ENCODE results near the gene AQP12B. TPM values are rescaled to one million over a fixed set of nuclear protein-coding genes. Genes with fewer than 3 reads are reported as not detected.

AQP12B gene
- total RNA-seq, 1 experiment from 2014 or later, result not detected

GRCh38 chr2:240726876-240727275 lies 44.2 kb upstream of the AQP12B start:
- Mint-ChIP-seq H3K4me1 (ENCODE audit: low read depth, unreplicated experiment) (no peaks in the 10 kb centered on the region), H3K9me3 (ENCODE audit: low read depth, unreplicated experiment) (no peaks in the 10 kb centered on the region), H3K36me3 (ENCODE audit: insufficient read depth, unreplicated experiment) (peaks cover 74% of the 10 kb centered on the region), H3K27ac (ENCODE audit: unreplicated experiment) (no peak overlapping the region), H3K27me3 (ENCODE audit: unreplicated experiment) (no peaks in the 10 kb centered on the region), H3K4me3 (ENCODE audit: low read depth, unreplicated experiment) (no peak overlapping the region)
- BruUV-seq (replicated peaks), result no TSS peak
- CTCF ChIA-PET, result no interaction called here
- intact Hi-C loops (cut with micrococcal nuclease; ENCODE audit: unreplicated experiment), result no loop called here
- no peak for TF ChIP-seq CTCF (IDR thresholded peaks at IDR 0.05; ENCODE audit: unreplicated experiment)
- DNase-seq, result no peak

- intact Hi-C loops (cut with micrococcal nuclease; ENCODE audit: unreplicated experiment), result no loop called here
- Mint-ChIP-seq H3K9me3 (ENCODE audit: low read depth, unreplicated experiment) (no peaks in the 10 kb centered on the region), H3K4me1 (ENCODE audit: low read depth, unreplicated experiment) (no peaks in the 10 kb centered on the region), H3K27ac (ENCODE audit: unreplicated experiment) (no peak overlapping the region), H3K36me3 (ENCODE audit: insufficient read depth, unreplicated experiment) (peaks cover 84% of the 10 kb centered on the region), H3K27me3 (ENCODE audit: unreplicated experiment) (no peaks in the 10 kb centered on the region), H3K4me3 (ENCODE audit: low read depth, unreplicated experiment) (no peak overlapping the region)
- DNase-seq, result no peak
- CTCF ChIA-PET, result no interaction called here
- no TSS peak for BruUV-seq (replicated peaks)
- no peak for TF ChIP-seq CTCF (IDR thresholded peaks at IDR 0.05; ENCODE audit: unreplicated experiment)
Observed at GRCh38 chr2:240725671-240726070, 43.0 kb upstream of the AQP12B start.

GRCh38 chr2:240725266-240725665 lies 42.6 kb upstream of the AQP12B start:
- intact Hi-C loops (cut with micrococcal nuclease; ENCODE audit: unreplicated experiment), result no loop called here
- BruUV-seq (replicated peaks), result no TSS peak

GRCh38 chr2:240724431-240724830 lies 41.7 kb upstream of the AQP12B start:
- intact Hi-C loops (cut with micrococcal nuclease; ENCODE audit: unreplicated experiment), result no loop called here
- CTCF ChIA-PET, result no interaction called here
- no TSS peak for BruUV-seq (replicated peaks)
- TF ChIP-seq CTCF (IDR thresholded peaks at IDR 0.05; ENCODE audit: unreplicated experiment), result no peak
- H3K4me1 Mint-ChIP-seq (ENCODE audit: low read depth, unreplicated experiment), result no peaks in the 10 kb centered on the region
- H3K36me3 Mint-ChIP-seq (ENCODE audit: insufficient read depth, unreplicated experiment), result peaks cover 82% of the 10 kb centered on the region
- no peaks in the 10 kb centered on the region for H3K27me3 Mint-ChIP-seq (ENCODE audit: unreplicated experiment)
- H3K9me3 Mint-ChIP-seq (ENCODE audit: low read depth, unreplicated experiment), result no peaks in the 10 kb centered on the region
- H3K27ac Mint-ChIP-seq (ENCODE audit: unreplicated experiment), result no peak overlapping the region
- DNase-seq, result no peak
- no peak overlapping the region for H3K4me3 Mint-ChIP-seq (ENCODE audit: low read depth, unreplicated experiment)

More at GRCh38 chr2:240725266-240725665, 42.6 kb upstream of the AQP12B start:
- CTCF ChIA-PET, result no interaction called here
- Mint-ChIP-seq H3K9me3 (ENCODE audit: low read depth, unreplicated experiment) (no peaks in the 10 kb centered on the region), H3K27ac (ENCODE audit: unreplicated experiment) (no peak overlapping the region), H3K4me3 (ENCODE audit: low read depth, unreplicated experiment) (no peak overlapping the region), H3K27me3 (ENCODE audit: unreplicated experiment) (no peaks in the 10 kb centered on the region), H3K4me1 (ENCODE audit: low read depth, unreplicated experiment) (no peaks in the 10 kb centered on the region), H3K36me3 (ENCODE audit: insufficient read depth, unreplicated experiment) (peaks cover 86% of the 10 kb centered on the region)
- TF ChIP-seq CTCF (IDR thresholded peaks at IDR 0.05; ENCODE audit: unreplicated experiment), result no peak
- no peak for DNase-seq

All from Calu3 (cell line).